ENCODE data around the gene FRMD4A. TPM values are rescaled to one million over a fixed set of nuclear protein-coding genes. Genes with fewer than 3 reads are reported as not detected.

Gene FRMD4A
- total RNA-seq, 1 experiment from 2014 or later, result 19.6 TPM

DNA sequence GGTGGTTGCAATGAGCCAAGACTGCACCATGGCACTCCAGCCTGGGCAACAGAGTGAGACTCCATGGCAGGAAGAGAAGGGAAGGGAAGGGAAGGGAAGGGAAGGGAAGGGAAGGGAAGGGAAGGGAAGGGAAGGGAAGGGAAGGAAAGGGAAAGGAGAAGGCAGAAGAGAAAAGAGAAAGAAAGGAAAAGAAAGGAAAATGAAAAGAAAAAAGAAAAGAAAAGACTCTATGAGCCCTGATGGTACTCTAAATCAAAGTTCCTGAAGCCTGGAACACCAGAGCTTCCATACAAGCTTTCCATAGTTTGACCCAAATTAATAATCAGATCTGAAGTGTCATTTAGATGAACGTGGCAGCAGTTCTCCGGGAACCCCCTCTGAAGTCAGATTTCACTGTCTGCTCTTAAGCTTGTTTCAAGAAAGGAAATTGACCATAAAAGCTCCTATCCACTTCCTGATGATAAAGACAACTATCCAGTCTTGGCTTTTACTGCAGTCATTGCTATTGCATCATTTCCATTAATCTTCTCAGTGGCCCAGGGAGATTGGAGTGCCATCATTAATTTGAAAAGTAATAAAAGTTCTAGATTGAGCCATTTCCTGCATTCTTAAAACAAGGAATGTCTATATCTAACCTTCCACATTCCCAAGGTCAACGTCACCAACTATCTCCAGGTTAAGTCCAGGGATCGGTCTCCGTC is 44.2 kb upstream of the FRMD4A start:
- H3T11ph ChIP-seq (ENCODE audit: low read length), result no peak overlapping the region
- H3K79me2 ChIP-seq (ENCODE audit: insufficient read depth, low read length), result no peaks in the 10 kb centered on the region
- no peaks in the 10 kb centered on the region for H3K27me3 ChIP-seq (ENCODE audit: insufficient read depth, low read length)
- no peak overlapping the region for H2AFZ ChIP-seq (ENCODE audit: low read length)
- H2AK5ac ChIP-seq (ENCODE audit: insufficient read length, low read length), result no peak overlapping the region
- H4K20me1 ChIP-seq (ENCODE audit: control insufficient read depth, insufficient read depth, insufficient read length), result no peaks in the 10 kb centered on the region
- H3K4ac ChIP-seq (ENCODE audit: low read depth, low read length), result no peak overlapping the region
- no peak for DNase-seq
- Mint-ChIP-seq H3K4me1 (peaks cover 29 to 38% of the 10 kb centered on the region in 2 experiments), H3K27ac (no peak overlapping the region), H3K9me3 (peaks cover 0 to 8% of the 10 kb centered on the region in 2 experiments; a peak in 3 of 5 replicates), H3K4me3 (no peak overlapping the region), H3K27me3 (ENCODE audit: low read depth) (peaks cover 1% of the 10 kb centered on the region; the same call in 1 of the 2 replicates), H3K36me3 (ENCODE audit: insufficient read depth in 1 of 3, low read depth in 3 of 3) (no peaks in the 10 kb centered on the region; a peak in 1 of 7 replicates)
- H3K27ac ChIP-seq (ENCODE audit: insufficient read length, low read depth, low read length), result no peak overlapping the region
- H3K4me1 ChIP-seq (ENCODE audit: insufficient read depth, low read length), result 0 out of 2 replicates have a peak, but pooled peaks cover 3% of the 10 kb centered on the region
- no peak overlapping the region for H4K8ac ChIP-seq (replicated peaks; ENCODE audit: insufficient read length, low read depth, low read length)
- no peak overlapping the region for H2BK15ac ChIP-seq (ENCODE audit: low read depth, low read length)
- H3K4me2 ChIP-seq (ENCODE audit: insufficient read depth, insufficient read length, low read length), result no peak overlapping the region
- H3K14ac ChIP-seq (ENCODE audit: insufficient read depth, low read length), result no peak overlapping the region
- H4K91ac ChIP-seq (ENCODE audit: insufficient read length, low read depth, low read length), result no peak overlapping the region
- H2BK20ac ChIP-seq (ENCODE audit: low read depth, low read length, poor library complexity, severe bottlenecking), result no peak overlapping the region
- H3K9ac ChIP-seq (ENCODE audit: extremely low read depth, insufficient read length, low read length), result no peak overlapping the region
- no peak overlapping the region for H2BK5ac ChIP-seq (ENCODE audit: insufficient read length, low read length)
- no peaks in the 10 kb centered on the region for H3K79me1 ChIP-seq (ENCODE audit: insufficient read depth, low read depth, low read length, poor library complexity, severe bottlenecking)
- H3K56ac ChIP-seq (ENCODE audit: insufficient read length, low read depth, low read length), result no peak overlapping the region
- H4K5ac ChIP-seq (ENCODE audit: insufficient read length, low read depth, low read length), result no peak overlapping the region
- no CpG with 5 or more reads among the region's 5 CpGs for WGBS (ENCODE audit: extremely low coverage, insufficient read length, low lambda C conversion rate)
- no peak overlapping the region for H3K18ac ChIP-seq (ENCODE audit: insufficient read length, low read depth, low read length)
- H3K9me3 ChIP-seq (ENCODE audit: control insufficient read depth, low read depth, low read length), result no peaks in the 10 kb centered on the region
- H2BK12ac ChIP-seq (ENCODE audit: insufficient read length, low read depth, low read length), result no peak overlapping the region
- H3K23ac ChIP-seq (ENCODE audit: insufficient read length, low read depth, low read length), result no peak overlapping the region
- no peak overlapping the region for H2BK120ac ChIP-seq (ENCODE audit: low read depth, low read length, poor library complexity, severe bottlenecking)
- TF ChIP-seq, protein P1, sequence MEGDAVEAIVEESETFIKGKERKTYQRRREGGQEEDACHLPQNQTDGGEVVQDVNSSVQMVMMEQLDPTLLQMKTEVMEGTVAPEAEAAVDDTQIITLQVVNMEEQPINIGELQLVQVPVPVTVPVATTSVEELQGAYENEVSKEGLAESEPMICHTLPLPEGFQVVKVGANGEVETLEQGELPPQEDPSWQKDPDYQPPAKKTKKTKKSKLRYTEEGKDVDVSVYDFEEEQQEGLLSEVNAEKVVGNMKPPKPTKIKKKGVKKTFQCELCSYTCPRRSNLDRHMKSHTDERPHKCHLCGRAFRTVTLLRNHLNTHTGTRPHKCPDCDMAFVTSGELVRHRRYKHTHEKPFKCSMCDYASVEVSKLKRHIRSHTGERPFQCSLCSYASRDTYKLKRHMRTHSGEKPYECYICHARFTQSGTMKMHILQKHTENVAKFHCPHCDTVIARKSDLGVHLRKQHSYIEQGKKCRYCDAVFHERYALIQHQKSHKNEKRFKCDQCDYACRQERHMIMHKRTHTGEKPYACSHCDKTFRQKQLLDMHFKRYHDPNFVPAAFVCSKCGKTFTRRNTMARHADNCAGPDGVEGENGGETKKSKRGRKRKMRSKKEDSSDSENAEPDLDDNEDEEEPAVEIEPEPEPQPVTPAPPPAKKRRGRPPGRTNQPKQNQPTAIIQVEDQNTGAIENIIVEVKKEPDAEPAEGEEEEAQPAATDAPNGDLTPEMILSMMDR (conservative IDR thresholded peaks at IDR 0.05), result no peak
- H3K23me2 ChIP-seq (ENCODE audit: insufficient read length, low read depth, low read length, poor library complexity, severe bottlenecking), result no peaks in the 10 kb centered on the region

Measured in H9 (cell line).